ENCODE measurements around the gene DIO3.

The DIO3 gene

DNA sequence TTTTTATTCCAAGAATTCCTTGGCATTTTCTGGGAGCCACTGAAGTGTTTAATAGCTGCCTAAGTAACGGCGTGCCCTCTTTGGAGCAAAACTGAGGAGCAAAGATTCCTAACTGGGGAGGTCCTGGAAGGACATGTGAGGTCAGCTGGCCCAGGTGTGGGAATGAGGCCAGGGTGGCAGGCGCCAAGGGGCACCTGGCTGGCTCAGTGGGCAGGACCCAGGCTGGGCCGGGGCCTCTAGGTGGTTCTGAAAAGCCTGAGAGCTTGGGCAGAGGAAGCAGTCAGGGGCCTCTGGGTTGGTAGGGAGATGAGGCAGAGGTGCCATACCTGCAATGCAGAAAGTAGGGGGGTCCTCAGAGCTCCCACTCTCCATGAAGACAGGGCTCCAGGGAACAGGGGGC is 27.1 kb upstream of the DIO3 start:
- H3K4me1 ChIP-seq (ENCODE audit: low read depth, poor library complexity, severe bottlenecking) = no peaks in the 10 kb centered on the region
- TF ChIP-seq CTCF (conservative IDR thresholded peaks at IDR 0.05; ENCODE audit: low read depth, low read length) = no peak
- H2AFZ ChIP-seq (ENCODE audit: low read depth) = no peak overlapping the region
- H4K20me1 ChIP-seq (ENCODE audit: insufficient read depth) = no peaks in the 10 kb centered on the region
- H3K27me3 ChIP-seq (ENCODE audit: insufficient read depth, low read depth) = peaks cover 41% of the 10 kb centered on the region
- no peak overlapping the region for H3K4me2 ChIP-seq
- H3K79me2 ChIP-seq (ENCODE audit: insufficient read depth, low read depth) = no peaks in the 10 kb centered on the region
- H3K27ac ChIP-seq = no peak overlapping the region
- no peak overlapping the region for H3K4me3 ChIP-seq (IDR thresholded peaks at IDR 0.05; ENCODE audit: insufficient read depth, low read depth, low read length)
- H3K9ac ChIP-seq = no peak overlapping the region
- no peaks in the 10 kb centered on the region for H3K36me3 ChIP-seq (ENCODE audit: insufficient read depth)

- Histone ChIP-seq H3K4me2 (no peak overlapping the region), H3K27me3 (ENCODE audit: insufficient read depth, low read depth) (peaks cover 49% of the 10 kb centered on the region), H3K27ac (no peak overlapping the region)
These were observed 26.1 kb upstream of the DIO3 start for GRCh38 chr14:101535232-101535631.

DNA sequence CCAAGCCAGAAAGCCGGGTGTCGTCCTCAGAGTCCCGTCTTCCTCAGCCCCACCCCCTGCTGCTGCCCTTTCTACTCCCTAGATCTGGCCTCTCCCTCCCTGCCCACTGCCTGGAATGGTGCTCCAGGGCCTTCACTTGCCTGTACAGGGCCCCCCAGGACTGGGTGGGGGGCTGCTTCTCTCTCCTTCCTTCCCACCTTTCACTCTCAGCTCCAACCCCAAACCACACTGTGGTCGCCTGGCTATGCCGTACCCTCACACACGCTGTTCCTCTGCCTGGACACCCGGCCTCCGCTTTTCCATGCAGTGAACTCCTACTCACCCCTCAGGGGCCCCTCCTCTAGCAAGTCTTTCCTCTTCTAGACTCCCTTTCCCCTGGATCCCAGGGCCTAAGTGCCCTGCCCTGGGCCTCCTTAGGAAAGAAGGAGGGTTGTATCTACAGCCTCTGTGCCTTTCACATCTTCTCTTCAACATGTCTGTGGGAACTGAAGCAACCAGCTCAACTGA is 25.5 kb upstream of the DIO3 start:
- Histone ChIP-seq H3K27ac (no peak overlapping the region), H3K9ac (no peak overlapping the region), H3K36me3 (ENCODE audit: insufficient read depth) (no peaks in the 10 kb centered on the region), H3K27me3 (ENCODE audit: insufficient read depth, low read depth) (peaks cover 52% of the 10 kb centered on the region), H3K79me2 (ENCODE audit: insufficient read depth, low read depth) (no peaks in the 10 kb centered on the region), H3K4me2 (no peak overlapping the region), H3K4me3 (IDR thresholded peaks at IDR 0.05; ENCODE audit: insufficient read depth, low read depth, low read length) (no peak overlapping the region), H3K4me1 (ENCODE audit: low read depth, poor library complexity, severe bottlenecking) (no peaks in the 10 kb centered on the region), H4K20me1 (ENCODE audit: insufficient read depth) (no peaks in the 10 kb centered on the region), H2AFZ (ENCODE audit: low read depth) (no peak overlapping the region)
- TF ChIP-seq CTCF (conservative IDR thresholded peaks at IDR 0.05; ENCODE audit: low read depth, low read length) = no peak

More at GRCh38 chr14:101535232-101535631, 26.1 kb upstream of the DIO3 start:
- H3K9ac ChIP-seq = no peak overlapping the region
- no peak overlapping the region for H3K4me3 ChIP-seq (IDR thresholded peaks at IDR 0.05; ENCODE audit: insufficient read depth, low read depth, low read length)
- no peak for TF ChIP-seq CTCF (conservative IDR thresholded peaks at IDR 0.05; ENCODE audit: low read depth, low read length)
- H3K79me2 ChIP-seq (ENCODE audit: insufficient read depth, low read depth) = no peaks in the 10 kb centered on the region
- no peaks in the 10 kb centered on the region for H3K4me1 ChIP-seq (ENCODE audit: low read depth, poor library complexity, severe bottlenecking)
- no peaks in the 10 kb centered on the region for H4K20me1 ChIP-seq (ENCODE audit: insufficient read depth)
- no peaks in the 10 kb centered on the region for H3K36me3 ChIP-seq (ENCODE audit: insufficient read depth)
- no peak overlapping the region for H2AFZ ChIP-seq (ENCODE audit: low read depth)

DNA sequence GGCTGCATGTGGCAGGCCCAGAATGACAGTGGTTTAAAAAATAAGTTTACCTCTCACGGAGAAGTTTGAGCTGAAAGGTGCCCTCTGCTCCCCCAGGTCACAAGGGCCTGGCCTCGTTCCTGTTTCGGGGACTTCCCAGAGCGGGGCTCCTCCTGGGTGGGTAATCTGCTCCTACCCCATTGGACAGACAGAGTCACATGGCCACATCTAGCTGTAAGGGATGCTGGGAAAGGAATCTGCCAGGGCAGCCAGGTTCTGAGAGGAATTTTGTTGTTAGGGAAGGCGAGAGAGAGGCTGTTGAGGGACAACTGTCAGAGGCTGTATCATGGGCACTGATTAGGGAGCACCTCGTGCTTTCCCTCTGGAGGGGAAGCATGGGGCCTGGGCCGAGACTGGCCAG is 24.0 kb upstream of the DIO3 start:
- Histone ChIP-seq H3K27ac (no peak overlapping the region), H3K27me3 (ENCODE audit: insufficient read depth, low read depth) (peaks cover 47% of the 10 kb centered on the region), H3K4me2 (no peak overlapping the region), H3K4me3 (IDR thresholded peaks at IDR 0.05; ENCODE audit: insufficient read depth, low read depth, low read length) (no peak overlapping the region), H2AFZ (ENCODE audit: low read depth) (no peak overlapping the region), H4K20me1 (ENCODE audit: insufficient read depth) (no peaks in the 10 kb centered on the region), H3K36me3 (ENCODE audit: insufficient read depth) (no peaks in the 10 kb centered on the region), H3K79me2 (ENCODE audit: insufficient read depth, low read depth) (no peaks in the 10 kb centered on the region), H3K9ac (no peak overlapping the region), H3K4me1 (ENCODE audit: low read depth, poor library complexity, severe bottlenecking) (no peaks in the 10 kb centered on the region)
- TF ChIP-seq CTCF (conservative IDR thresholded peaks at IDR 0.05; ENCODE audit: low read depth, low read length) = no peak

Measured in KMS-11 (cell line).